Lung (tissue), 12 donors: ENCODE data around the gene GAS6. TPM values are rescaled to one million over a fixed set of nuclear protein-coding genes. Genes with fewer than 3 reads are reported as not detected.

Experiments used
- ATAC-seq: fragments of 200-7000 bp; cut with Tn5 transposase; one replicate; pipeline ENCODE4 v1.9.1; 2020; ENCODE audit warnings: moderate number of reproducible peaks; ENCODE audit not compliant: insufficient read depth, low FRiP score
- DNase-seq, 3 donors: peaks; one replicate each; pipeline ENCODE4 v3.0.0-alpha.2; 2013 to 2017
- H3K27ac ChIP-seq, 2 donors: one replicate each; pipeline ENCODE4 v1.5.1; 2013; ENCODE audit warnings: mild to moderate bottlenecking in 2 of 2, moderate library complexity in 2 of 2, control low read depth in 1 of 2, inconsistent platforms in 1 of 2, low read depth in 1 of 2, low read length in 1 of 2
- H3K27me3 ChIP-seq, 3 donors: one replicate each; pipeline ENCODE4 v1.5.1; 2013; ENCODE audit warnings: low read length in 2 of 3; ENCODE audit not compliant: control insufficient read depth in 3 of 3, insufficient read depth in 3 of 3
- H3K36me3 ChIP-seq, 4 donors: one replicate each; pipeline ENCODE4 v1.5.1; 2013; ENCODE audit warnings: low read length in 4 of 4, mild to moderate bottlenecking in 1 of 4, moderate library complexity in 1 of 4; ENCODE audit not compliant: control insufficient read depth in 4 of 4, insufficient read depth in 4 of 4
- H3K4me1 ChIP-seq, 5 donors: one replicate each; pipeline ENCODE4 v1.5.1; 2013; ENCODE audit warnings: low read length in 5 of 5, mild to moderate bottlenecking in 2 of 5, moderate library complexity in 1 of 5; ENCODE audit not compliant: control insufficient read depth in 5 of 5, insufficient read depth in 5 of 5
- H3K4me3 ChIP-seq: one replicate; pipeline ENCODE4 v1.5.1; 2013; ENCODE audit warnings: mild to moderate bottlenecking, control low read depth, moderate library complexity
- H3K9ac ChIP-seq, 2 donors: one replicate each; pipeline ENCODE4 v1.5.1; 2013; ENCODE audit warnings: low read length in 2 of 2, control low read depth in 1 of 2; ENCODE audit not compliant: insufficient read depth in 1 of 2
- H3K9me3 ChIP-seq, 4 donors: one replicate each; pipeline ENCODE4 v1.5.1; 2013; ENCODE audit warnings: low read length in 3 of 4, mild to moderate bottlenecking in 1 of 4, moderate library complexity in 1 of 4; ENCODE audit not compliant: control insufficient read depth in 4 of 4, insufficient read depth in 3 of 4
- WGBS, 2 donors: extraction: QIAGEN DNeasy Blood & Tissue Kit; methylation state at CpG; one replicate each; pipeline ENCODE4 v1.1.7; 2013; 5-methylcytosine and 5-hydroxymethylcytosine counted together
- polyA plus RNA-seq, 2 donors: library from polyadenylated mRNA; stranded (reverse); fragments of 200-250 nt; gene quantifications; one replicate each; pipeline ENCODE4 v1.2.1, GENCODE V29; 2013
- total RNA-seq, 2 donors: library from RNA; depleted of rRNA in 1 of 2; stranded (reverse); fragments of >200 nt in 1 of 2; gene quantifications; one replicate each; pipeline ENCODE4 v1.2.1, GENCODE V29; 2014 to 2021
- TF ChIP-seq, protein P1 (sequence below): IDR thresholded peaks from 2 replicates; pipeline ENCODE4 v1.5.1; 2012; ENCODE audit warnings: mild to moderate bottlenecking; ENCODE audit errors: control extremely low read depth, extremely low read depth
- donor health status: control.
- donor health status: control.
- donor health status: Bipolar disorder and iron deficiency.
- donor health status: healthy.
- donor health status: DM: yes; HTN: yes; CAD: no.

Gene GAS6
- total and polyA plus RNA-seq, 4 donors, result 61.8 to 107 (median 76.1) TPM

DNA sequence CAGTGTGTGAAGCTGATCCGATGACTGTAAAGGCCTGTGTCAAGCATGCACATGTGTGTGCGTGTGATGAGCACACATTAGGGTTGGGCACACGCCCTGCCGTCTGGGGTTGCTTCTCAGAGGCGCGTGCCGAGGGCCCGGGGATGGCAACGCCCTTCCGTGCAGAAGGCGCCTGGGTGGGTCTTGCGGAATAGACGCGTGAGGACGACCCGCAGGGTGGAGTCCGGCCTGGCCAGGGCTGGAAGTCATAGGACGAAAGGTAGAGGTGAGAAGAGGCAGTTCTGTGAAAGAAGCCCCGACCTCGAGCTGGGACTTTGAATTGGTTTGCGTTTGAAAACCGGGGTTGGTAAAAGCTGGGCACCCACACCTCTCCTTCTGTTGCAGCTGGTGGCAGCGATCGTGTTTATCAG lies 69.1 kb downstream of the GAS6 start:
- Histone ChIP-seq H3K4me3 (no peak overlapping the region), H3K36me3 (peaks cover 0 to 6% (median 0%) of the 10 kb centered on the region in 4 donors), H3K27ac (no peak overlapping the region), H3K27me3 (no peaks in the 10 kb centered on the region), H3K4me1 (no peaks in the 10 kb centered on the region), H3K9ac (no peak overlapping the region), H3K9me3 (no peaks in the 10 kb centered on the region)
- WGBS, 2 donors, result 88% methylated on average over 24 of the region's 24 CpGs
- TF ChIP-seq, protein P1, sequence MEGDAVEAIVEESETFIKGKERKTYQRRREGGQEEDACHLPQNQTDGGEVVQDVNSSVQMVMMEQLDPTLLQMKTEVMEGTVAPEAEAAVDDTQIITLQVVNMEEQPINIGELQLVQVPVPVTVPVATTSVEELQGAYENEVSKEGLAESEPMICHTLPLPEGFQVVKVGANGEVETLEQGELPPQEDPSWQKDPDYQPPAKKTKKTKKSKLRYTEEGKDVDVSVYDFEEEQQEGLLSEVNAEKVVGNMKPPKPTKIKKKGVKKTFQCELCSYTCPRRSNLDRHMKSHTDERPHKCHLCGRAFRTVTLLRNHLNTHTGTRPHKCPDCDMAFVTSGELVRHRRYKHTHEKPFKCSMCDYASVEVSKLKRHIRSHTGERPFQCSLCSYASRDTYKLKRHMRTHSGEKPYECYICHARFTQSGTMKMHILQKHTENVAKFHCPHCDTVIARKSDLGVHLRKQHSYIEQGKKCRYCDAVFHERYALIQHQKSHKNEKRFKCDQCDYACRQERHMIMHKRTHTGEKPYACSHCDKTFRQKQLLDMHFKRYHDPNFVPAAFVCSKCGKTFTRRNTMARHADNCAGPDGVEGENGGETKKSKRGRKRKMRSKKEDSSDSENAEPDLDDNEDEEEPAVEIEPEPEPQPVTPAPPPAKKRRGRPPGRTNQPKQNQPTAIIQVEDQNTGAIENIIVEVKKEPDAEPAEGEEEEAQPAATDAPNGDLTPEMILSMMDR, result no peak
- no peak for ATAC-seq
- DNase-seq, result no peak

DNA sequence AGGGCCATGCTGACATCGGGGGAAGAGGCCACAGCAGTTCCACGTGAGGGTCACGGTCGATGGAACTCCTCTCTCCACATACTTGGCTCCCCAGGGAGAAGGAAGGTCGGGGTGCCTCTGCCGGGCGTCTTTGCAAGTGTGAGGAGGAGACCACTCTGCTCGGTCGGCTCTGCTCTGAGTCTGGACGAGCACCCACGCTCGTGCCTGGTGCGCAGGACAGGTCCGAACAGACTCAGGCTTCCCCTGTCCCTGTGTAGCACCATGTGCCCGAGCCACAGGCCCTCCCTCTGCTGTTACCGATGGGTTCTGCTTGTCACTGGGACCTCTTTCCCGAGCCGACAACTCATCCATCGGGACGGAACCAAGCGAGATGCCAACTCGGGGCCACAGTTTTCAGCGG lies 69.8 kb downstream of the GAS6 start:
- no peak for DNase-seq
- ATAC-seq, result no peak
- no peaks in the 10 kb centered on the region for H3K27me3 ChIP-seq
- TF ChIP-seq, protein P1, result no peak
- no peak overlapping the region for H3K27ac ChIP-seq
- H3K9ac ChIP-seq, result no peak overlapping the region
- 91 to 94% methylated on average over 23 of the region's 23 CpGs for WGBS, 2 donors
- no peak overlapping the region for H3K4me3 ChIP-seq
- no peaks in the 10 kb centered on the region for H3K4me1 ChIP-seq
- H3K9me3 ChIP-seq, result peaks cover 0 to 3% (median 0%) of the 10 kb centered on the region in 4 donors
- H3K36me3 ChIP-seq, result peaks cover 0 to 4% (median 0%) of the 10 kb centered on the region in 4 donors

DNA sequence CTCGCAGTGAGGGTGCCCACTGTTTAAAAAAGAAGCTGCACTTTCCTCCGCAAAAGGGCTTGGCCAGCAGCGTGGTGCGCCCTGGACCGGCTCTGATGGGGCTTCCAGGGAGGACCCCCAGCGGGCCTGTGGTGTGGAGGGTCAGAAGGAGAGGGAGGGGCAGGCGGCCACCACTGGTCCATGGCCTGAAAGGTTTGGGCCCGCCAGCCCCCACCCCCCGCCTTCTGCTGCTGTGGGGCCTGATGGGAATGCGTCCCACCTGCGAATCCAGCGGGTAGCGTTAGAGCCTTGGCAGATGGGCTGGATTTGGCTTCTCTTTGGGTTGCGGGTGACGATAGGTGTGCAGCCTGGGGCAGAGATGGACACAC lies 70.2 kb downstream of the GAS6 start:
- H3K4me1 ChIP-seq, result no peaks in the 10 kb centered on the region
- no peak for ATAC-seq
- H3K4me3 ChIP-seq, result no peak overlapping the region
- H3K9ac ChIP-seq, result no peak overlapping the region
- 94 to 96% methylated on average over 15 of the region's 15 CpGs for WGBS, 2 donors
- H3K27me3 ChIP-seq, result no peaks in the 10 kb centered on the region
- TF ChIP-seq, protein P1, result no peak
- H3K36me3 ChIP-seq, result peaks cover 0 to 4% (median 0%) of the 10 kb centered on the region in 4 donors
- no peak overlapping the region for H3K27ac ChIP-seq
- peaks cover 0 to 3% (median 0%) of the 10 kb centered on the region in 4 donors for H3K9me3 ChIP-seq
- no peak for DNase-seq
